H1 (cell line): ENCODE data around the gene SNX33.

Source experiments
- BRCA1 ChIP-seq: IDR thresholded peaks from 2 replicates; pipeline ENCODE4 v1.6.1; 2012; ENCODE audit warnings: low read depth, low read length, improper control_type of control experiment
- CBX5 ChIP-seq: fragments of 300-800, 300-1000 bp; sonication (generic); IDR thresholded peaks from 2 replicates; pipeline ENCODE4 v1.7.1; 2016; ENCODE audit warnings: antibody characterized with exemption, low read length, low read depth
- HDAC6 ChIP-seq: IDR thresholded peaks from one replicate; pipeline ENCODE4 v1.7.1; 2012; ENCODE audit warnings: low read depth, mild to moderate bottlenecking, inconsistent platforms, low read length, moderate library complexity
- JUND ChIP-seq: IDR thresholded peaks from 2 replicates; pipeline ENCODE4 v1.6.1; 2011; ENCODE audit warnings: mild to moderate bottlenecking, improper control_type of control experiment, low read length
- POLR2A ChIP-seq, 2 experiments: IDR thresholded peaks; 1 replicate in 1 of 2; 2 replicates in 1 of 2; pipeline ENCODE4 v1.6.1; 2011; ENCODE audit warnings: low read depth in 2 of 2, low read length in 2 of 2, mild to moderate bottlenecking in 2 of 2; ENCODE audit errors: control extremely low read depth in 1 of 2
- POLR2AphosphoS5 ChIP-seq: IDR thresholded peaks from 2 replicates; pipeline ENCODE4 v1.6.1; 2011; ENCODE audit warnings: low read depth, low read length
- RFX5 ChIP-seq: IDR thresholded peaks from 2 replicates; pipeline ENCODE4 v1.6.1; 2011; ENCODE audit warnings: low read depth, low read length, improper control_type of control experiment, borderline replicate concordance
- SIN3A ChIP-seq, 2 experiments: IDR thresholded peaks in 1 of 2; conservative IDR thresholded peaks in 1 of 2; 2 replicates each; pipeline ENCODE4 v1.6.1; 2011 to 2012; ENCODE audit warnings: low read length in 2 of 2, improper control_type of control experiment in 1 of 2, low read depth in 1 of 2, mild to moderate bottlenecking in 1 of 2
- SRF ChIP-seq: IDR thresholded peaks from 2 replicates; pipeline ENCODE4 v1.6.1; 2011; ENCODE audit warnings: mild to moderate bottlenecking, low read depth, low read length, moderate library complexity
- SUZ12 ChIP-seq: fragments of 200-600 bp; sonication (generic); IDR thresholded peaks from 2 replicates; pipeline ENCODE4 v1.6.1; 2012; ENCODE audit warnings: mild to moderate bottlenecking, inconsistent platforms, low read length, moderate library complexity, mixed read lengths
- ZNF274 ChIP-seq: IDR thresholded peaks from 2 replicates; pipeline ENCODE4 v1.7.0; 2012; ENCODE audit warnings: low read length, borderline replicate concordance; ENCODE audit errors: extremely low read depth
- TF ChIP-seq, protein P1 (sequence below), 3 experiments: IDR thresholded peaks; 1 replicate in 2 of 3; 2 replicates in 1 of 3; pipeline versions ENCODE4 v1.5.1 to v1.6.1; 2011; ENCODE audit warnings: low read length in 3 of 3, mild to moderate bottlenecking in 3 of 3, inconsistent platforms in 2 of 3, low read depth in 1 of 3, moderate library complexity in 1 of 3; ENCODE audit not compliant: insufficient read depth in 1 of 3; ENCODE audit errors: control extremely low read depth in 1 of 3

DNA sequence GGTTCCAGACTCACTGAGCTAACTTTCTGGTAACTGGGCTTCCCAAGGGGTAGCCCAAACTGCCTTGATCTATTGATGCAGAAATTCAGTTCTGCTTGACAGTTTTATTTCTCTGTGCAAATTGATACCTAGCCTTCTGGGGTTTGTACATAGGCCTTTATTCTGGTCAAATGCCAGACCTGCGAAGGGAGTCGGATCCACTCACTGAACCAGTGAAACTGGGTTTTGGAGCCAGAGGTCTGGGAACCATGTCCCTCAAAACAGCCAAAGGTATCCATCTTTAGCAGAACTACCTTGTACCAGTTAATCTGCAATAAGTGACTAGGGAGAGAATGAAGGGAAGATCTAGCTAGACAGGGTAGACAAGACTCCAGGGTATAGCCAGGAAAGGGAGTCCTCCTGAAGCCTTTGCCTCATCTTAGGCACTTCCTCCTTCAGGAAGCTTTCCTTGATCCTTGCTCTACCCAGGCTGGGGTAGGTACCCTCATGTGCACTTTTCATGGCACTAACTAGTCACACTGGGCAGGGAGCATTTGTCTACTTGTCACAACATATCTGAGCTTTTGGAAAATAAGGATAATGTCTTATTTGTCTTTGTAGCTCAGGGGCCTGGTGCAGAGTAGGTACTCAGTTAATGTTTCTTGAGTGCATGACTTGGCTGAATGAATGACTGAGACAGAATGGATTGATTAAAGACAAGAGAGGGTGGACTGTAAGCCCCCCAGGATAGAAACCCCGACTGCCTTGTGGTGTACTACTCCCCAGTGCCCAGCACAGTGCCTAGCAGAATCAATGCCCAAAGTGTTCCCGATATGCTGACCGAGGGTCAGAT, 1.4 kb upstream of the SNX33 start:
- TF ChIP-seq POLR2A (IDR thresholded peaks at IDR 0.05; ENCODE audit: control extremely low read depth in 1 of 2, low read depth in 2 of 2, low read length in 2 of 2): no peak
- TF ChIP-seq ZNF274: no peak
- no peak for TF ChIP-seq CBX5
- no peak for TF ChIP-seq SIN3A (conservative IDR thresholded peaks at IDR 0.05 in 1 of 2, IDR thresholded peaks at IDR 0.05 in 1 of 2; ENCODE audit: low read depth in 1 of 2, low read length in 2 of 2)
- no peak for TF ChIP-seq JUND
- no peak for TF ChIP-seq POLR2AphosphoS5
- TF ChIP-seq RFX5: no peak
- no peak for TF ChIP-seq SRF
- no peak for TF ChIP-seq BRCA1
- no peak for TF ChIP-seq HDAC6
- no peak for TF ChIP-seq SUZ12
- TF ChIP-seq, protein P1, sequence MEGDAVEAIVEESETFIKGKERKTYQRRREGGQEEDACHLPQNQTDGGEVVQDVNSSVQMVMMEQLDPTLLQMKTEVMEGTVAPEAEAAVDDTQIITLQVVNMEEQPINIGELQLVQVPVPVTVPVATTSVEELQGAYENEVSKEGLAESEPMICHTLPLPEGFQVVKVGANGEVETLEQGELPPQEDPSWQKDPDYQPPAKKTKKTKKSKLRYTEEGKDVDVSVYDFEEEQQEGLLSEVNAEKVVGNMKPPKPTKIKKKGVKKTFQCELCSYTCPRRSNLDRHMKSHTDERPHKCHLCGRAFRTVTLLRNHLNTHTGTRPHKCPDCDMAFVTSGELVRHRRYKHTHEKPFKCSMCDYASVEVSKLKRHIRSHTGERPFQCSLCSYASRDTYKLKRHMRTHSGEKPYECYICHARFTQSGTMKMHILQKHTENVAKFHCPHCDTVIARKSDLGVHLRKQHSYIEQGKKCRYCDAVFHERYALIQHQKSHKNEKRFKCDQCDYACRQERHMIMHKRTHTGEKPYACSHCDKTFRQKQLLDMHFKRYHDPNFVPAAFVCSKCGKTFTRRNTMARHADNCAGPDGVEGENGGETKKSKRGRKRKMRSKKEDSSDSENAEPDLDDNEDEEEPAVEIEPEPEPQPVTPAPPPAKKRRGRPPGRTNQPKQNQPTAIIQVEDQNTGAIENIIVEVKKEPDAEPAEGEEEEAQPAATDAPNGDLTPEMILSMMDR (IDR thresholded peaks at IDR 0.05; ENCODE audit: control extremely low read depth in 1 of 3, insufficient read depth in 1 of 3, low read depth in 1 of 3, low read length in 3 of 3): no peak
